ENCODE data around the gene IGSF3. TPM values are rescaled to one million over a fixed set of nuclear protein-coding genes. Genes with fewer than 3 reads are reported as not detected.

IGSF3 gene
- polyA plus RNA-seq, 1 donor (not counting 4 experiments of a cell fraction or from before 2014, with no cell fraction given) = 47.4 TPM

DNA sequence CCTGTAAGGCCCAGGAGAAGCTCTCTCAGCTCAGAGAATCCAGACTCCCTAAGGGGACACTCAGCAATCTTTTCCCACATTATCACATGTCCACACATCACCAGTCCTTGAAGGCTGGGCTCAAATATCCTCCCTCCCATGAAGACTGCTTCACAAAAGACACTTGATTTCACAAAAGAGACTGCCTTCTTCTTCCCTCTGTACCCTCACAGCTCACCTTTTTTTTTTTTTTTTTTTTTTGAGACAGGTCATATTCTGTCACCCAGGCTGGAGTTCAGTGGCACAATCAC lies 98.2 kb downstream of the IGSF3 start:
- peaks cover 20% of the 10 kb centered on the region for H3K4me1 ChIP-seq (ENCODE audit: control insufficient read depth, extremely low read depth, insufficient read depth, low read length)
- no peak overlapping the region for H3K27ac ChIP-seq (ENCODE audit: control insufficient read depth, insufficient read depth, low read length)
- FAIRE-seq = no peak
- DNase-seq (ENCODE audit: low read depth, low spot score) = no peak
- H3K9ac ChIP-seq (ENCODE audit: control insufficient read depth, extremely low read depth, insufficient read depth, low read length) = no peak overlapping the region
- H3K4me3 ChIP-seq (ENCODE audit: control insufficient read depth in 2 of 3, extremely low read depth in 1 of 3, insufficient read depth in 2 of 3, low read depth in 1 of 3, low read length in 3 of 3) = no peak overlapping the region
- dilution Hi-C loops (cut with MboI; ENCODE audit: extremely low pct_ligation_motif_present, low sequenced_read_pairs) = no loop called here
- no peaks in the 10 kb centered on the region for H3K27me3 ChIP-seq (ENCODE audit: control insufficient read depth, extremely low read depth, insufficient read depth, low read length)
- peak overlapping the region; percentile 96 for H3K4me2 ChIP-seq (ENCODE audit: control insufficient read depth, extremely low read depth, insufficient read depth, low read depth, low read length)
- TF ChIP-seq EZH2 (IDR thresholded peaks at IDR 0.05; ENCODE audit: low read length) = no peak
- TF ChIP-seq, protein P1, sequence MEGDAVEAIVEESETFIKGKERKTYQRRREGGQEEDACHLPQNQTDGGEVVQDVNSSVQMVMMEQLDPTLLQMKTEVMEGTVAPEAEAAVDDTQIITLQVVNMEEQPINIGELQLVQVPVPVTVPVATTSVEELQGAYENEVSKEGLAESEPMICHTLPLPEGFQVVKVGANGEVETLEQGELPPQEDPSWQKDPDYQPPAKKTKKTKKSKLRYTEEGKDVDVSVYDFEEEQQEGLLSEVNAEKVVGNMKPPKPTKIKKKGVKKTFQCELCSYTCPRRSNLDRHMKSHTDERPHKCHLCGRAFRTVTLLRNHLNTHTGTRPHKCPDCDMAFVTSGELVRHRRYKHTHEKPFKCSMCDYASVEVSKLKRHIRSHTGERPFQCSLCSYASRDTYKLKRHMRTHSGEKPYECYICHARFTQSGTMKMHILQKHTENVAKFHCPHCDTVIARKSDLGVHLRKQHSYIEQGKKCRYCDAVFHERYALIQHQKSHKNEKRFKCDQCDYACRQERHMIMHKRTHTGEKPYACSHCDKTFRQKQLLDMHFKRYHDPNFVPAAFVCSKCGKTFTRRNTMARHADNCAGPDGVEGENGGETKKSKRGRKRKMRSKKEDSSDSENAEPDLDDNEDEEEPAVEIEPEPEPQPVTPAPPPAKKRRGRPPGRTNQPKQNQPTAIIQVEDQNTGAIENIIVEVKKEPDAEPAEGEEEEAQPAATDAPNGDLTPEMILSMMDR (optimal IDR thresholded peaks at IDR 0.05 in 1 of 3, IDR thresholded peaks at IDR 0.05 in 1 of 3, conservative IDR thresholded peaks at IDR 0.05 in 1 of 3; ENCODE audit: extremely low read depth in 1 of 3, insufficient read depth in 2 of 3, low read length in 3 of 3) = no peak
- H3K79me2 ChIP-seq (ENCODE audit: control insufficient read depth, insufficient read depth, low read length) = peaks cover 34% of the 10 kb centered on the region
- H2AFZ ChIP-seq (ENCODE audit: control insufficient read depth, low read length) = no peak overlapping the region
- peaks cover 0 to 4% of the 10 kb centered on the region in 2 experiments for H3K36me3 ChIP-seq (ENCODE audit: control insufficient read depth in 2 of 2, extremely low read depth in 1 of 2, insufficient read depth in 2 of 2, low read length in 2 of 2)
- H3K9me1 ChIP-seq (ENCODE audit: control insufficient read depth, extremely low read depth, insufficient read depth, low read length) = no peaks in the 10 kb centered on the region
- H3K9me3 ChIP-seq (ENCODE audit: control insufficient read depth, low read depth, low read length) = no peaks in the 10 kb centered on the region
- H4K20me1 ChIP-seq (ENCODE audit: control insufficient read depth, extremely low read depth, insufficient read depth, low read length) = peaks cover 2% of the 10 kb centered on the region

DNA sequence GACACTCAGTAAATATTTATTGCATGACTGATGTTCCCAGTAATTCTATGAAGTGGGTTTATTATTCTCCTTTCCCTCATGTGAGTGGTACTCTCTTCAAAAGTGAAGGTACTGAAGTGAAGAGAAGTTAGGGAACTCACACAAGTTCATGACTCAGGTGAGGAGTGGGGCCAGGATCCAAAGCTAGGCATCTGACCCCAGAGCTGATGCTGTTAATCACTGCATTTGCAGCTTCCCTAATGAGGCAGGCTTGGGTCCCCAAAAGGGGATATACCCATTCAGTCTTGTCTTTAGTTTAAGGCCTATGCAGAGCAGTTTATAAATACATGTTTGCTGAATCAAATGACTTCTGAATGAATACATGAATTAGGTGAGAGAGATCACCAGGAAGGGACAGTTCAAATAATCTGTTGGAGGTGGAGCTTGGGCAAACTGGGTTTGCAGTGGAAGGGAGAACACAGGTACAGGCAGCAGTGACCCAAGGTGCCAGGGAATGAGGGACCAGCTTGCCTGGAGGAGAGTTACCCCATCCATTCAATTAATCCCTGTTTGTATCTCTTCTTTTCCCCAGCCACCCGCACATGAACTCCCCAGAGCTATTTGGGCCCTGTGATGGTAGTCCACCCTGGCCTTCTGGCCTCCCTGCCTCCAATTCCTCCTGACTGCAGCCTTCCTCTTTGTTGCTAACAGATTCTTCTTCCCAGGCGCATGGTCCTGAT lies 98.7 kb downstream of the IGSF3 start:
- Histone ChIP-seq H3K4me2 (ENCODE audit: control insufficient read depth, extremely low read depth, insufficient read depth, low read depth, low read length) (peak overlapping the region; percentile 96), H3K9ac (ENCODE audit: control insufficient read depth, extremely low read depth, insufficient read depth, low read length) (no peak overlapping the region)

More for the DNA sequence above, 98.7 kb downstream of the IGSF3 start:
- no peak overlapping the region for H2AFZ ChIP-seq (ENCODE audit: control insufficient read depth, low read length)
- no peak overlapping the region for H3K27ac ChIP-seq (ENCODE audit: control insufficient read depth, insufficient read depth, low read length)
- H3K4me3 ChIP-seq (ENCODE audit: control insufficient read depth in 2 of 3, extremely low read depth in 1 of 3, insufficient read depth in 2 of 3, low read depth in 1 of 3, low read length in 3 of 3) = no peak overlapping the region
- peaks cover 34% of the 10 kb centered on the region for H3K79me2 ChIP-seq (ENCODE audit: control insufficient read depth, insufficient read depth, low read length)
- peaks cover 2% of the 10 kb centered on the region for H4K20me1 ChIP-seq (ENCODE audit: control insufficient read depth, extremely low read depth, insufficient read depth, low read length)
- H3K9me3 ChIP-seq (ENCODE audit: control insufficient read depth, low read depth, low read length) = no peaks in the 10 kb centered on the region
- DNase-seq (ENCODE audit: low read depth, low spot score) (no peak), FAIRE-seq (no peak)
- H3K9me1 ChIP-seq (ENCODE audit: control insufficient read depth, extremely low read depth, insufficient read depth, low read length) = no peaks in the 10 kb centered on the region
- no peak for TF ChIP-seq EZH2 (IDR thresholded peaks at IDR 0.05; ENCODE audit: low read length)
- TF ChIP-seq, protein P1 (optimal IDR thresholded peaks at IDR 0.05 in 1 of 3, IDR thresholded peaks at IDR 0.05 in 1 of 3, conservative IDR thresholded peaks at IDR 0.05 in 1 of 3; ENCODE audit: extremely low read depth in 1 of 3, insufficient read depth in 2 of 3, low read length in 3 of 3) = no peak
- peaks cover 0 to 4% of the 10 kb centered on the region in 2 experiments for H3K36me3 ChIP-seq (ENCODE audit: control insufficient read depth in 2 of 2, extremely low read depth in 1 of 2, insufficient read depth in 2 of 2, low read length in 2 of 2)
- dilution Hi-C loops (cut with MboI; ENCODE audit: extremely low pct_ligation_motif_present, low sequenced_read_pairs) = no loop called here
- H3K27me3 ChIP-seq (ENCODE audit: control insufficient read depth, extremely low read depth, insufficient read depth, low read length) = no peaks in the 10 kb centered on the region
- H3K4me1 ChIP-seq (ENCODE audit: control insufficient read depth, extremely low read depth, insufficient read depth, low read length) = peaks cover 20% of the 10 kb centered on the region

All from keratinocyte (primary cell).